Adrenal gland (tissue), 5 donors: ENCODE results near the gene TSPAN7.

Experiments
- POLR2A ChIP-seq, 2 donors: fragments of 450-650 bp; IDR thresholded peaks; one replicate each; pipeline ENCODE4 v1.6.1; 2017; ENCODE audit warnings: antibody characterized with exemption in 2 of 2, mild to moderate bottlenecking in 2 of 2, moderate library complexity in 1 of 2
- TF ChIP-seq, protein P1 (sequence below), 6 experiments: fragments of 450-650 bp in 4 of 6; fragments of 200-600 bp in 2 of 6; sonication (generic) in 1 of 6; IDR thresholded peaks; 1 replicate in 5 of 6; 2 replicates in 1 of 6; pipeline versions ENCODE4 v1.5.1 to v1.8.0; 2016 to 2021; ENCODE audit warnings: antibody characterized with exemption in 6 of 6, mild to moderate bottlenecking in 2 of 6, moderate library complexity in 1 of 6
- donor health status: DM: no; HTN: no; CAD: no.

DNA sequence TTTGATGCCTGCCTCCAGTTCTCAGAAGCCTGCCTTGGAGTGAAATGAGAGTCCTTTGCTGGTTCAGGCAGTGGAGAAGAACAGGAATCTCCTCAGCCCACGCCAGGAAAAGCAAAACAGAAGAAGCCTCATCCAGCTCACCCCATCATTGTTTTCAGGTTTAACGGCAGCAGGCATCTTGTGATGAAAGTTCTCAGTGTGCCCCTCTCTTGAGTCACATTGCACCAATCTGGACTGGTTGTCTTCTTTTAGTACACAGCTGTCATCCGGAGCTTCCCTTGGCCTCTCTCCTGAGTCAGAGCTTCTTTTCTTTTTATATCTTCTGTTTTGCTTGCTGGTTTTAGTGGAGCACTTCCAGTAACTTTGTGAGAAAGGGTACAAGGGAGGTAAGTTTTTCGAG is 50.9 kb downstream of the TSPAN7 start:
- TF ChIP-seq, protein P1, sequence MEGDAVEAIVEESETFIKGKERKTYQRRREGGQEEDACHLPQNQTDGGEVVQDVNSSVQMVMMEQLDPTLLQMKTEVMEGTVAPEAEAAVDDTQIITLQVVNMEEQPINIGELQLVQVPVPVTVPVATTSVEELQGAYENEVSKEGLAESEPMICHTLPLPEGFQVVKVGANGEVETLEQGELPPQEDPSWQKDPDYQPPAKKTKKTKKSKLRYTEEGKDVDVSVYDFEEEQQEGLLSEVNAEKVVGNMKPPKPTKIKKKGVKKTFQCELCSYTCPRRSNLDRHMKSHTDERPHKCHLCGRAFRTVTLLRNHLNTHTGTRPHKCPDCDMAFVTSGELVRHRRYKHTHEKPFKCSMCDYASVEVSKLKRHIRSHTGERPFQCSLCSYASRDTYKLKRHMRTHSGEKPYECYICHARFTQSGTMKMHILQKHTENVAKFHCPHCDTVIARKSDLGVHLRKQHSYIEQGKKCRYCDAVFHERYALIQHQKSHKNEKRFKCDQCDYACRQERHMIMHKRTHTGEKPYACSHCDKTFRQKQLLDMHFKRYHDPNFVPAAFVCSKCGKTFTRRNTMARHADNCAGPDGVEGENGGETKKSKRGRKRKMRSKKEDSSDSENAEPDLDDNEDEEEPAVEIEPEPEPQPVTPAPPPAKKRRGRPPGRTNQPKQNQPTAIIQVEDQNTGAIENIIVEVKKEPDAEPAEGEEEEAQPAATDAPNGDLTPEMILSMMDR (IDR thresholded peaks at IDR 0.05): no peak
- TF ChIP-seq POLR2A (IDR thresholded peaks at IDR 0.05): no peak
